AG10803 (cell line): Measurements from ENCODE around the gene ACAN.

Experiments used
- DNase-seq: peaks from one replicate; pipeline ENCODE4 v3.0.0; 2010; ENCODE audit warnings: low read depth
- H3K4me3 ChIP-seq: 2 replicates; pipeline ENCODE4 v1.5.1; 2011; ENCODE audit warnings: mild to moderate bottlenecking, low read length, control low read depth
- CTCF ChIP-seq: conservative IDR thresholded peaks from 2 replicates; pipeline ENCODE4 v1.5.1; 2011; ENCODE audit warnings: mild to moderate bottlenecking, low read length, control low read depth, inconsistent platforms

The ACAN gene

GRCh38 chr15:88848203-88848602, 45.0 kb downstream of the ACAN start:
- no peak for TF ChIP-seq CTCF
- no peak for DNase-seq
- no peak overlapping the region for H3K4me3 ChIP-seq

GRCh38 chr15:88849376-88850072, 46.3 kb downstream of the ACAN start:
- no peak for TF ChIP-seq CTCF

DNA sequence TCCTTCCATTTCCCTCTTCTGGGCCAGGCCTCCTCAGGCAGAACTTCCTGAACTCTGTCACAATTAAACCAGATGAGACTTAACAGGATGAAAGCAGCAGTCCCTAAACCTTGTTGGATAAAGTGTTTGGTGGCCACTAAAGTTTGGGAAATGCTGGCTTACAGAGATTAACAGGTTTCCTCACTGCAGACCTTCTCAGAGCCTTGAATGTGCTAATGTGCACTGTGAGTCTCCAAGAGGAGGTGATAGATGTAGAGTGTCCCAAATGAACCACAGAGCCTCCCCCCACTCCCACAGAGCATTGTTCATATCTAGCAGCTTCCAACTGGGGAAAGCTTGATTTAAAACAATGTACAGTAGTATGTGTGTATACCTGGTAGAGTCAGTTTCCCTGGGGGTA, 49.2 kb downstream of the ACAN start:
- TF ChIP-seq CTCF: no peak
- no peak for DNase-seq
- H3K4me3 ChIP-seq: no peak overlapping the region

More at GRCh38 chr15:88849376-88850072, 46.3 kb downstream of the ACAN start:
- H3K4me3 ChIP-seq: no peak overlapping the region
- DNase-seq: no peak

DNA sequence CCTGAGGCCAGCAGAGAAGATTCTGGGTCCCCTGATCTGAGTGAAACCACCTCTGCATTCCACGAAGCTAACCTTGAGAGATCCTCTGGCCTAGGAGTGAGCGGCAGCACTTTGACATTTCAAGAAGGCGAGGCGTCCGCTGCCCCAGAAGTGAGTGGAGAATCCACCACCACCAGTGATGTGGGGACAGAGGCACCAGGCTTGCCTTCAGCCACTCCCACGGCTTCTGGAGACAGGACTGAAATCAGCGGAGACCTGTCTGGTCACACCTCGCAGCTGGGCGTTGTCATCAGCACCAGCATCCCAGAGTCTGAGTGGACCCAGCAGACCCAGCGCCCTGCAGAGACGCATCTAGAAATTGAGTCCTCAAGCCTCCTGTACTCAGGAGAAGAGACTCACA, 55.7 kb downstream of the ACAN start:
- no peak for DNase-seq
- TF ChIP-seq CTCF: no peak

GRCh38 chr15:88859550-88859949, 56.3 kb downstream of the ACAN start:
- H3K4me3 ChIP-seq: no peak overlapping the region
- TF ChIP-seq CTCF: no peak
- no peak for DNase-seq

More for the DNA sequence above, 55.7 kb downstream of the ACAN start:
- H3K4me3 ChIP-seq: no peak overlapping the region

DNA sequence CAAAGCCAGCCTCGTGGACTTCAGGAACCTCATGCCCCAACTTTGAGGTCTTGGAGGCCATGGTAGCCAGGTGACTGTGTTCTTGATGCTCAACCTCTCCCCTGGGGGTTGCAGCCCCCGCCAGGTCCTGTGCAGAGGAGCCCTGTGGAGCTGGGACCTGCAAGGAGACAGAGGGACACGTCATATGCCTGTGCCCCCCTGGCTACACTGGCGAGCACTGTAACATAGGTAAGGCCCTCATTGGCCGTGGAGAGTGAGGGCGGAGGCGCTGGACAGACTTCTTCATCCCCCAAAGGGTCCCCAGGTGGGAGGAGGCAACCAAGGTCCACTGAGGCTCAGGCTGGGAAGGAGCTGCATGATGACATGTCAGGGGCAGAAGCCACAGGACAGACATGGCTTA, 57.0 kb downstream of the ACAN start:
- H3K4me3 ChIP-seq: no peak overlapping the region

More for the DNA sequence above, 57.0 kb downstream of the ACAN start:
- TF ChIP-seq CTCF: no peak
- DNase-seq: no peak
